ENCODE results near the gene ITGB7. TPM values are rescaled to one million over a fixed set of nuclear protein-coding genes. Genes with fewer than 3 reads are reported as not detected.

The ITGB7 gene
- total and polyA plus RNA-seq, 10 of the 15 experiments (the other 5 are each of a cell fraction or from before 2014, with no cell fraction given) = 54.5 to 487 (median 252) TPM

- FAIRE-seq (no peak), DNase-seq (ENCODE audit: low read depth, low spot score) (no peak), ATAC-seq (no peak)
- H3K9me3 ChIP-seq (replicated peaks; ENCODE audit: control insufficient read depth, insufficient read depth, low read length) = no peaks in the 10 kb centered on the region
- H3K4me3 ChIP-seq = no peak overlapping the region
- ChIA-PET SMC1A (ENCODE audit: uncharacterized antibody, unreplicated experiment) (interaction anchor here (0.6 to 1.5 kb wide), 4 partner anchors 14 to 68 kb away, joined by 3 to 15 read pairs (median 4); no protein-coding TSS in a partner anchor), CTCF (interaction anchor here (0.8 to 6.7 kb wide), 11 partner anchors 9 to 119 kb away, joined by 3 to 89 read pairs (median 4); no protein-coding TSS in a partner anchor), POLR2A (interaction anchor here (1.6 kb wide), 1 partner anchor 11 kb away, joined by 6 read pairs; no protein-coding TSS in a partner anchor), RAD21 (ENCODE audit: unreplicated experiment) (interaction anchor here (0.9 to 1.8 kb wide), 7 partner anchors 14 to 85 kb away, joined by 3 to 6 read pairs (median 4); a partner anchor contains a TSS)
- H4K20me1 ChIP-seq (ENCODE audit: control insufficient read depth, insufficient read depth) = no peaks in the 10 kb centered on the region
- no peak overlapping the region for H2AFZ ChIP-seq (ENCODE audit: control insufficient read depth, low read depth, low read length)
- intact Hi-C loops (cut with micrococcal nuclease; ENCODE audit: unreplicated experiment) = no loop called here
- H3K4me1 ChIP-seq (ENCODE audit: control insufficient read depth, insufficient read depth, low read length) = peaks cover 3% of the 10 kb centered on the region; the same call in 1 of the 2 replicates
- H3K36me3 ChIP-seq (ENCODE audit: control insufficient read depth in 2 of 2, insufficient read depth in 2 of 2, low read length in 1 of 2) = peaks cover 5 to 10% of the 10 kb centered on the region in 2 experiments; a peak in 3 of 4 replicates
- TF ChIP-seq SMARCA5 (IDR thresholded peaks at IDR 0.05) (no peak), POLR2A (IDR thresholded peaks at IDR 0.05; ENCODE audit: low read depth, low read length) (peak; percentile 54)
- in situ Hi-C loops (cut with MboI) = no loop called here
- H3K27me3 ChIP-seq (replicated peaks in 1 of 2; ENCODE audit: control insufficient read depth in 2 of 2, insufficient read depth in 2 of 2, low read length in 1 of 2) = no peaks in the 10 kb centered on the region
- WGBS (ENCODE audit: insufficient coverage, insufficient replicate concordance, low lambda C conversion rate, missing lambda C conversion rate) = 92% methylated on average over 6 of the region's 6 CpGs
- H3K9ac ChIP-seq (ENCODE audit: control insufficient read depth, insufficient read depth, low read length) = no peak overlapping the region
- no TSS peak for BruUV-seq (replicated peaks)
- H3K79me2 ChIP-seq (ENCODE audit: control insufficient read depth, insufficient read depth, low read length) = peaks cover 22% of the 10 kb centered on the region
- H3K4me2 ChIP-seq (ENCODE audit: control insufficient read depth, insufficient read depth) = no peak overlapping the region
- H3K27ac ChIP-seq (ENCODE audit: control insufficient read depth, insufficient read depth) = no peak overlapping the region
Measured at GRCh38 chr12:53184828-53185227, 22.2 kb downstream of the ITGB7 start.

GRCh38 chr12:53182903-53183302 lies 24.1 kb downstream of the ITGB7 start:
- intact Hi-C loops (cut with micrococcal nuclease; ENCODE audit: unreplicated experiment) (no loop called here), in situ Hi-C loops (cut with MboI) (no loop called here)
- Histone ChIP-seq H3K9ac (ENCODE audit: control insufficient read depth, insufficient read depth, low read length) (no peak overlapping the region), H3K79me2 (ENCODE audit: control insufficient read depth, insufficient read depth, low read length) (peaks cover 22% of the 10 kb centered on the region), H3K36me3 (ENCODE audit: control insufficient read depth in 2 of 2, insufficient read depth in 2 of 2, low read length in 1 of 2) (peaks cover 5 to 8% of the 10 kb centered on the region in 2 experiments; a peak in 3 of 4 replicates), H3K4me1 (ENCODE audit: control insufficient read depth, insufficient read depth, low read length) (peaks cover 5% of the 10 kb centered on the region; the same call in 1 of the 2 replicates), H3K9me3 (replicated peaks; ENCODE audit: control insufficient read depth, insufficient read depth, low read length) (no peaks in the 10 kb centered on the region), H3K4me3 (peak overlapping the region; percentile 78; the same call in 1 of the 2 replicates), H3K27ac (ENCODE audit: control insufficient read depth, insufficient read depth) (no peak overlapping the region), H3K4me2 (ENCODE audit: control insufficient read depth, insufficient read depth) (peak overlapping the region; percentile 35), H3K27me3 (replicated peaks in 1 of 2; ENCODE audit: control insufficient read depth in 2 of 2, insufficient read depth in 2 of 2, low read length in 1 of 2) (no peaks in the 10 kb centered on the region), H2AFZ (ENCODE audit: control insufficient read depth, low read depth, low read length) (no peak overlapping the region), H4K20me1 (ENCODE audit: control insufficient read depth, insufficient read depth) (no peaks in the 10 kb centered on the region)
- SMC1A ChIA-PET (ENCODE audit: uncharacterized antibody, unreplicated experiment) = interaction anchor here (1.2 to 5.6 kb wide), 7 partner anchors 10 to 96 kb away, joined by 4 to 39 read pairs (median 6); a partner anchor contains a TSS
- no peak for ATAC-seq
- RAD21 ChIA-PET (ENCODE audit: unreplicated experiment) = interaction anchor here (0.8 to 4.1 kb wide), 7 partner anchors 15 to 37 kb away, joined by 3 to 36 read pairs (median 5); partner anchors contain the start of gene ITGB7
- no peak for FAIRE-seq
- POLR2A ChIA-PET = interaction anchor here (3.7 kb wide), 1 partner anchor 17 kb away, joined by 47 read pairs; no protein-coding TSS in a partner anchor
- BruUV-seq (replicated peaks) = no TSS peak
- TF ChIP-seq MEF2A (IDR thresholded peaks at IDR 0.05; ENCODE audit: insufficient read depth, low read depth, low read length) (no peak), BRCA1 (IDR thresholded peaks at IDR 0.05; ENCODE audit: low read depth, low read length) (no peak), DPF2 (IDR thresholded peaks at IDR 0.05) (no peak)
- WGBS (ENCODE audit: insufficient coverage, insufficient replicate concordance, low lambda C conversion rate, missing lambda C conversion rate) = 95% methylated on average over 2 of the region's 2 CpGs
- DNase-seq (ENCODE audit: low read depth, low spot score) = no peak
- CTCF ChIA-PET = interaction anchor here (0.7 to 6.0 kb wide), 11 partner anchors 10 to 138 kb away, joined by 3 to 54 read pairs (median 8); partner anchors contain the start of gene ITGB7

Data from GM12878 (cell line).